HG03097 (cell line): Measurements from ENCODE around the gene ANKS1A.
"Not testable (repeated sequence)": the region's sequence is repeated elsewhere in the genome, so short reads cannot be mapped to it uniquely, and the experiment has no call there.

ENCODE experiments used
- ATAC-seq: cut with Tn5 transposase; IDR thresholded peaks from one replicate; pipeline ENCODE4 v1.9.1; 2021; ENCODE audit not compliant: unreplicated experiment, low FRiP score

The ANKS1A gene

GRCh38 chr6:35089935-35090505 is 201.0 kb downstream of the ANKS1A start:
- no peak for ATAC-seq

- ATAC-seq = no peak
Observed at GRCh38 chr6:35090734-35091133, 201.7 kb downstream of the ANKS1A start.

GRCh38 chr6:35091346-35092083 is 202.5 kb downstream of the ANKS1A start:
- ATAC-seq = no peak

- ATAC-seq = no peak
Observed at GRCh38 chr6:35092362-35093117, 203.5 kb downstream of the ANKS1A start.

GRCh38 chr6:35093118-35093445 is 204.0 kb downstream of the ANKS1A start:
- no peak for ATAC-seq

GRCh38 chr6:35093783-35094182 is 204.7 kb downstream of the ANKS1A start:
- ATAC-seq = no peak

GRCh38 chr6:35094183-35094582 is 205.1 kb downstream of the ANKS1A start:
- ATAC-seq = no peak

GRCh38 chr6:35096129-35096862 is 207.2 kb downstream of the ANKS1A start:
- ATAC-seq = no peak

GRCh38 chr6:35099116-35099515 is 210.1 kb downstream of the ANKS1A start:
- no peak for ATAC-seq

GRCh38 chr6:35105078-35105477 is 216.0 kb downstream of the ANKS1A start:
- ATAC-seq = no peak

GRCh38 chr6:35106061-35106460 is 217.0 kb downstream of the ANKS1A start:
- ATAC-seq = not testable (repeated sequence)

- not testable (repeated sequence) for ATAC-seq
Observed at GRCh38 chr6:35107208-35107607, 218.2 kb downstream of the ANKS1A start.

GRCh38 chr6:35107761-35108160 is 218.7 kb downstream of the ANKS1A start:
- not testable (repeated sequence) for ATAC-seq

GRCh38 chr6:35108309-35108885 is 219.3 kb downstream of the ANKS1A start:
- no peak for ATAC-seq

- no peak for ATAC-seq
Observed at GRCh38 chr6:35120746-35121145, 231.7 kb downstream of the ANKS1A start.

GRCh38 chr6:35124356-35124755 is 235.3 kb downstream of the ANKS1A start:
- no peak for ATAC-seq

GRCh38 chr6:35128042-35128441 is 239.0 kb downstream of the ANKS1A start:
- no peak for ATAC-seq

GRCh38 chr6:35128496-35128895 is 239.4 kb downstream of the ANKS1A start:
- no peak for ATAC-seq

GRCh38 chr6:35136185-35136584 is 247.1 kb downstream of the ANKS1A start:
- ATAC-seq = no peak

- ATAC-seq = not testable (repeated sequence)
Observed at GRCh38 chr6:35138191-35138590, 249.1 kb downstream of the ANKS1A start.

GRCh38 chr6:35139470-35139869 is 250.4 kb downstream of the ANKS1A start:
- no peak for ATAC-seq
